ENCODE results near the gene CNIH2.

GRCh38 chr11:66302656-66303055 is 24.7 kb downstream of the CNIH2 start:
- no peak for TF ChIP-seq POLR2A (IDR thresholded peaks at IDR 0.05; ENCODE audit: low read depth, low read length)
- TF ChIP-seq POLR2AphosphoS5 (IDR thresholded peaks at IDR 0.05; ENCODE audit: low read depth, low read length), result no peak
- TF ChIP-seq TAF1 (IDR thresholded peaks at IDR 0.05; ENCODE audit: borderline replicate concordance, low read depth, low read length), result no peak
